Transverse colon (tissue), 4 donors: ENCODE results near the gene CORIN. TPM values are rescaled to one million over a fixed set of nuclear protein-coding genes. Genes with fewer than 3 reads are reported as not detected.

Experiments
- DNase-seq: peaks from one replicate; pipeline ENCODE4 v3.0.0-alpha.2; 2019
- H3K27ac ChIP-seq, 4 donors: fragments of 200-600 bp; sonication (generic); 2 replicates each; pipeline ENCODE4 v1.5.1; 2016 to 2018; ENCODE audit warnings: inconsistent platforms in 4 of 4
- H3K27me3 ChIP-seq: fragments of 200-600 bp; sonication (generic); 2 replicates; pipeline ENCODE4 v1.5.1; 2017; ENCODE audit warnings: inconsistent platforms
- H3K36me3 ChIP-seq, 4 donors: fragments of 200-600 bp; sonication (generic); 2 replicates each; pipeline ENCODE4 v1.5.1; 2017 to 2019; ENCODE audit warnings: inconsistent platforms in 4 of 4
- H3K4me1 ChIP-seq, 4 donors: fragments of 200-600 bp; sonication (generic); 2 replicates each; pipeline ENCODE4 v1.5.1; 2017 to 2020; ENCODE audit warnings: inconsistent platforms in 4 of 4
- H3K4me3 ChIP-seq, 4 donors: fragments of 200-600 bp; sonication (generic); 1 replicate in 1 of 4; 2 replicates in 3 of 4; pipeline versions ENCODE4 v1.5.1 to v1.6.1; 2017 to 2019; ENCODE audit warnings: inconsistent platforms in 4 of 4
- H3K9me3 ChIP-seq, 2 donors: fragments of 200-600 bp; sonication (generic); 2 replicates each; pipeline ENCODE4 v1.5.1; 2017 to 2019; ENCODE audit warnings: inconsistent platforms in 2 of 2
- EP300 ChIP-seq: sonication (generic); formaldehyde crosslinking; IDR thresholded peaks from one replicate; pipeline ENCODE4 v1.6.1; 2017; ENCODE audit warnings: antibody characterized with exemption, low read depth
- POLR2A ChIP-seq: fragments of 450-650 bp; IDR thresholded peaks from one replicate; pipeline ENCODE4 v1.6.1; 2016; ENCODE audit warnings: antibody characterized with exemption, mild to moderate bottlenecking, moderate library complexity
- POLR2AphosphoS5 ChIP-seq, 3 donors: sonication (generic); formaldehyde crosslinking; IDR thresholded peaks; one replicate each; pipeline ENCODE4 v1.6.1; 2016; ENCODE audit warnings: antibody characterized with exemption in 3 of 3
- WGBS, 2 donors: methylation state at CpG; one replicate each; pipeline ENCODE4 v1.1.5; 2018; ENCODE audit warnings: low coverage in 1 of 2; 5-methylcytosine and 5-hydroxymethylcytosine counted together
- in situ Hi-C, 4 donors: fragments of 200-750 bp; cut with MboI; loops; one replicate each; pipeline versions ENCODE4 v1.15.0 to v1.15.1; 2017; ENCODE audit warnings: low sequenced_read_pairs in 3 of 4, low pct_ligation_motif_present in 1 of 4, low pct_unique_long_range_greater_than_20kb in 1 of 4
- intact Hi-C: fragments of 100-400 bp; cut with DNase I; formaldehyde crosslinking; loops from one replicate; pipeline ENCODE4 v1.15.1; 2023; ENCODE audit warnings: low total_unique reads
- total RNA-seq, 4 donors: library from RNA; depleted of rRNA; stranded (reverse); fragments of >200 nt; gene quantifications; one replicate each; pipeline ENCODE4 v1.1.0, GENCODE V29; 2016
- TF ChIP-seq, protein P1 (sequence below), 5 experiments: fragments of 200-600 bp in 3 of 5; fragments of 450-650 bp in 2 of 5; sonication (generic) in 3 of 5; IDR thresholded peaks; 1 replicate in 2 of 5; 2 replicates in 3 of 5; pipeline ENCODE4 v1.5.1; 2016 to 2017; ENCODE audit warnings: antibody characterized with exemption in 5 of 5, inconsistent platforms in 3 of 5, mild to moderate bottlenecking in 2 of 5, moderate library complexity in 1 of 5

CORIN gene
- total RNA-seq, 4 donors from 2014 or later: 0.82 to 1.6 TPM; not detected in 2

DNA sequence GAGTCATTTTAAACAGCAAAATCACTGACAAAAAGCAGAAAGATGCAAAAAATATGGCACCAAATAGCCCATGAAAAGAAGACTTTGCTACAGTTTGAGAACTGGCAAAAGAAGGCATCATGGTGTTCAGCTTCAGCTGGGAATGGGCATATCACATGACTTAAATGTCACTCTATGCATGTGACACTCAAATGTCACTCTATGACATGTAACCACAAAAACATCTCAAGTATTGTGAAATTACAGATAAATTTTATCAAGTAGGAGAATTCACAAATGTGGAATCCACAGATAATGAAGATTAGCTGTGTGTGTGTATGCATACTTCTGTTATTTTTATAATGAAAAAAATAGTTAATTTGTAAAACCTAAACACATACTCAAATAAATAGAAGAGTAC lies 270.9 kb downstream of the CORIN start:
- TF ChIP-seq EP300 (no peak), POLR2AphosphoS5 (IDR thresholded peaks at IDR 0.05) (no peak), POLR2A (no peak)
- TF ChIP-seq, protein P1, sequence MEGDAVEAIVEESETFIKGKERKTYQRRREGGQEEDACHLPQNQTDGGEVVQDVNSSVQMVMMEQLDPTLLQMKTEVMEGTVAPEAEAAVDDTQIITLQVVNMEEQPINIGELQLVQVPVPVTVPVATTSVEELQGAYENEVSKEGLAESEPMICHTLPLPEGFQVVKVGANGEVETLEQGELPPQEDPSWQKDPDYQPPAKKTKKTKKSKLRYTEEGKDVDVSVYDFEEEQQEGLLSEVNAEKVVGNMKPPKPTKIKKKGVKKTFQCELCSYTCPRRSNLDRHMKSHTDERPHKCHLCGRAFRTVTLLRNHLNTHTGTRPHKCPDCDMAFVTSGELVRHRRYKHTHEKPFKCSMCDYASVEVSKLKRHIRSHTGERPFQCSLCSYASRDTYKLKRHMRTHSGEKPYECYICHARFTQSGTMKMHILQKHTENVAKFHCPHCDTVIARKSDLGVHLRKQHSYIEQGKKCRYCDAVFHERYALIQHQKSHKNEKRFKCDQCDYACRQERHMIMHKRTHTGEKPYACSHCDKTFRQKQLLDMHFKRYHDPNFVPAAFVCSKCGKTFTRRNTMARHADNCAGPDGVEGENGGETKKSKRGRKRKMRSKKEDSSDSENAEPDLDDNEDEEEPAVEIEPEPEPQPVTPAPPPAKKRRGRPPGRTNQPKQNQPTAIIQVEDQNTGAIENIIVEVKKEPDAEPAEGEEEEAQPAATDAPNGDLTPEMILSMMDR (IDR thresholded peaks at IDR 0.05): no peak
- Histone ChIP-seq H3K27me3 (no peaks in the 10 kb centered on the region), H3K36me3 (peaks cover 0 to 18% (median 3%) of the 10 kb centered on the region in 4 donors), H3K27ac (no peak overlapping the region), H3K4me3 (no peak overlapping the region), H3K4me1 (peaks cover 0 to 3% (median 0%) of the 10 kb centered on the region in 4 donors), H3K9me3 (no peaks in the 10 kb centered on the region)
- in situ Hi-C loops (no loop called here), intact Hi-C loops (loop anchor here (10.0 kb wide), 1 partner anchor 102 kb away; the partner anchor contains the start of gene COMMD8)
- DNase-seq: no peak

DNA sequence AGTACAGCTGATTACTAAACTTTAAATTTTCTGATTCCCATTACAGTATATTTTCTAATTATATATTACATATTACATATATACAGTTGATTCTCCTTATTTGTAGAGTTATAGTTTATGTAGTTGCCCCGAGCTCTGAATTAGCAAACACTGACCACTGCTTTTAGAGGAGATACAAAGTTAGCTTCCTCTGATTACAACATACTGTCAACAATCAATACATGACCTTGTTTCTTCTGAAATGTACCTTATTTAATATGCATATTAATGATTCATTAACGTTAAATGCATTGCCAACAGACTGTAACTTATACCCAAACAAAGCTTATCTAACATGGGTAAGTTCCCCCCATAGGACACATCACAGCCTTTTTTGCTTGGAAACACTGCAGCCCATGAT lies 271.3 kb downstream of the CORIN start:
- TF ChIP-seq EP300 (no peak), POLR2AphosphoS5 (IDR thresholded peaks at IDR 0.05) (no peak), POLR2A (no peak)
- TF ChIP-seq, protein P1 (IDR thresholded peaks at IDR 0.05): no peak
- in situ Hi-C loops (no loop called here), intact Hi-C loops (loop anchor here (10.0 kb wide), 1 partner anchor 102 kb away; the partner anchor contains the start of gene COMMD8)
- no peaks in the 10 kb centered on the region for H3K9me3 ChIP-seq
- 89 to 94% methylated on average over 2 of the region's 2 CpGs for WGBS, 2 donors
- H3K4me3 ChIP-seq: no peak overlapping the region
- H3K27ac ChIP-seq: no peak overlapping the region
- H3K4me1 ChIP-seq: peaks cover 0 to 4% (median 0%) of the 10 kb centered on the region in 4 donors
- peaks cover 0 to 18% (median 3%) of the 10 kb centered on the region in 4 donors for H3K36me3 ChIP-seq
- no peaks in the 10 kb centered on the region for H3K27me3 ChIP-seq
- no peak for DNase-seq

DNA sequence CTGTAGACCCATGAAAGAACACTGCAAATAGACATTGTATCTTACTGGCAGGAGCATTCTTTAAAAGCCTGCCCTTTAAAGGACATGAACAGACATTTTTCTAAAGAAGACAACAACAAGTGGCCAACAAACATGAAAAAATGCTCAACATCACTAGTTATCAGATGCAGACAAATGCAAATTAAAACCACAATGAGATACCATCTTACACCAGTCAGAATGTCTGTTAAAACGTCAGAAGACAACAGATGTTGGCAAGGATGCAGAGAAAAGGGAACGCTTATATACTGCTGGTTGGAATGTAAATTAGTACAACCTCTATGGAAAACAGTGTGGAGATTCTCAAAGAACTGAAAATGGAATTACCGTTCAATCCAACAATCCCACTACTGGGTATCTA lies 275.6 kb downstream of the CORIN start:
- Histone ChIP-seq H3K27me3 (no peaks in the 10 kb centered on the region), H3K27ac (no peak overlapping the region), H3K4me3 (no peak overlapping the region), H3K36me3 (peaks cover 0 to 3% (median 0%) of the 10 kb centered on the region in 4 donors), H3K4me1 (peaks cover 0 to 6% (median 0%) of the 10 kb centered on the region in 4 donors), H3K9me3 (no peaks in the 10 kb centered on the region)
- intact Hi-C loops: loop anchor here (10.0 kb wide), 1 partner anchor 97 kb away; the partner anchor contains the start of gene COMMD8
- TF ChIP-seq, protein P1 (IDR thresholded peaks at IDR 0.05): no peak
- no peak for TF ChIP-seq POLR2AphosphoS5 (IDR thresholded peaks at IDR 0.05)
- no peak for TF ChIP-seq EP300
- no peak for TF ChIP-seq POLR2A
- 64 to 81% methylated on average over 3 of the region's 3 CpGs for WGBS, 2 donors
- DNase-seq: no peak
- in situ Hi-C loops: no loop called here

DNA sequence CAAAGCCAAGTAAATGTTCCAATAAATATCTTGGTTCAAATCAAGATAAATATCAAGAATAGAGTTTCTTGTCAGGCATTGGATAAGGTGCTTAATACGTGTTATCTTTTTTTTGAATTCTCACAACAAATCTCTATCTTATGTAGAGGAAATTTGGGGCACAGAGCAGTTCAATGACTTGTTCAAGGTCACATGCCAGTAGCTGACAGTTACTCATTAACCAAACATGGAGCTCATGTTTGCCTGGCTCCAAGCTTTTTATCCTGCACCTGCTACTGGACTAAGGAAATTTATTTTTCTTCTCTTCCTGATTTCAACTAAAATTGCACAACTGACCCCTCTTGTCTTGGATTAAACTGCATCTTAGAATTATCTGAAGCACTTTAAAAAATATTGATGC lies 276.5 kb downstream of the CORIN start:
- no peaks in the 10 kb centered on the region for H3K9me3 ChIP-seq
- H3K36me3 ChIP-seq: peaks cover 0 to 3% (median 0%) of the 10 kb centered on the region in 4 donors
- 28 to 57% methylated on average over 1 of the region's 1 CpG for WGBS, 2 donors
- TF ChIP-seq EP300: no peak
- TF ChIP-seq POLR2AphosphoS5 (IDR thresholded peaks at IDR 0.05): no peak
- no peak for DNase-seq
- in situ Hi-C loops: no loop called here
- no peaks in the 10 kb centered on the region for H3K27me3 ChIP-seq
- H3K4me3 ChIP-seq: no peak overlapping the region
- peaks cover 0 to 6% (median 0%) of the 10 kb centered on the region in 4 donors for H3K4me1 ChIP-seq
- H3K27ac ChIP-seq: no peak overlapping the region
- intact Hi-C loops: loop anchor here (10.0 kb wide), 1 partner anchor 97 kb away; the partner anchor contains the start of gene COMMD8

DNA sequence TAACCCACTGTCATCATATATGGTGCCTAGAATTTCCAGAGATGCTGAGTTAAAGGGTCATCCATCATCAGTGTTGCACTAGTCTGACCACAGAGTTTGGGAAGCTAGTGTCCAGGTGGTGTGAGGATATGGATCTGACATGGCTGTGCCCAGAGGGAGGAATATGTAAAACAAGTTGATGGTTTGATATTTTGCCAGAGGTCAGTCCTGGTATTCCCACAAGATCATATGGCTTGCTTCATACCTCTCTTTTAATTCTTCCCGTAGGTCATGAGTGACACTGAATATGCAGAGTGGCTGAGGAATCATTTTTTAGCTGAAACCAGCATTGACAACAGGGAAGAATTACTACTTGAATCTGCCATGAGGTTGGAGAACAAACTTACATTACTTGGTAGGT lies 277.2 kb downstream of the CORIN start:
- intact Hi-C loops: loop anchor here (10.0 kb wide), 1 partner anchor 96 kb away; the partner anchor contains the start of gene COMMD8
- DNase-seq: no peak
- peaks cover 0 to 6% (median 0%) of the 10 kb centered on the region in 4 donors for H3K4me1 ChIP-seq
- in situ Hi-C loops: no loop called here
- 100% methylated on average over 1 of the region's 1 CpG; no CpG with 5 or more reads in 1 of the 2 donors for WGBS, 2 donors
- no peak overlapping the region for H3K4me3 ChIP-seq
- no peaks in the 10 kb centered on the region for H3K27me3 ChIP-seq
- H3K36me3 ChIP-seq: peaks cover 0 to 3% (median 0%) of the 10 kb centered on the region in 4 donors
- no peaks in the 10 kb centered on the region for H3K9me3 ChIP-seq
- TF ChIP-seq POLR2A (no peak), POLR2AphosphoS5 (IDR thresholded peaks at IDR 0.05) (no peak), EP300 (no peak)
- TF ChIP-seq, protein P1 (IDR thresholded peaks at IDR 0.05): no peak
- H3K27ac ChIP-seq: no peak overlapping the region
